GM18951 (cell line): ENCODE results near the gene DERL3.

Experiments used
- POLR2A ChIP-seq: IDR thresholded peaks from 4 replicates; pipeline ENCODE4 v1.6.1; 2011; ENCODE audit warnings: mild to moderate bottlenecking; ENCODE audit not compliant: insufficient read length, insufficient read depth; ENCODE audit errors: extremely low read depth
- in situ Hi-C: fragments of 300-500 bp; cut with MboI; formaldehyde crosslinking; loops from one replicate; pipeline ENCODE4 v1.12.0; 2022; ENCODE audit warnings: low sequenced_read_pairs, mixed read lengths, inconsistent platforms; ENCODE audit not compliant: unreplicated experiment

The DERL3 gene

GRCh38 chr22:23786261-23786710, 52.5 kb downstream of the DERL3 start:
- in situ Hi-C loops: no loop called here

More at GRCh38 chr22:23786261-23786710, 52.5 kb downstream of the DERL3 start:
- TF ChIP-seq POLR2A: no peak
